Astrocyte of the spinal cord (primary cell): ENCODE results near the gene UXS1.
A peak's percentile ranks its signal among the peaks of the same experiment; 100 is the strongest.

Source experiments
- DNase-seq: peaks from one replicate; pipeline ENCODE4 v3.0.0; 2011; ENCODE audit warnings: low read depth, low spot score
- H3K4me3 ChIP-seq: 2 replicates; pipeline ENCODE4 v1.5.1; 2011; ENCODE audit warnings: low read depth, mild to moderate bottlenecking, low read length, moderate library complexity
- CTCF ChIP-seq: IDR thresholded peaks from 2 replicates; pipeline ENCODE4 v1.5.1; 2012; ENCODE audit warnings: low read depth, mild to moderate bottlenecking, low read length, inconsistent platforms
- in situ Hi-C: cut with HindIII; loops from 2 replicates; pipeline ENCODE4 v1.10.0; 2017; ENCODE audit warnings: low sequenced_read_pairs

UXS1 gene

GRCh38 chr2:106090916-106091618, 103.0 kb downstream of the UXS1 start:
- no peak for TF ChIP-seq CTCF
- DNase-seq = no peak
- no peak overlapping the region for H3K4me3 ChIP-seq
- in situ Hi-C loops = no loop called here

- in situ Hi-C loops = no loop called here
- no peak for DNase-seq
- no peak overlapping the region for H3K4me3 ChIP-seq
- TF ChIP-seq CTCF = no peak
Measured at GRCh38 chr2:106089611-106090010, 104.5 kb downstream of the UXS1 start.

GRCh38 chr2:106085181-106085940, 108.7 kb downstream of the UXS1 start:
- in situ Hi-C loops = no loop called here
- TF ChIP-seq CTCF = peak; percentile 48
- no peak overlapping the region for H3K4me3 ChIP-seq
- DNase-seq = peak; percentile 45

GRCh38 chr2:106080959-106081358, 113.1 kb downstream of the UXS1 start:
- H3K4me3 ChIP-seq = no peak overlapping the region
- DNase-seq = no peak
- TF ChIP-seq CTCF = no peak
- in situ Hi-C loops = no loop called here

- in situ Hi-C loops = no loop called here
- no peak for TF ChIP-seq CTCF
- no peak overlapping the region for H3K4me3 ChIP-seq
- DNase-seq = no peak
Measured at GRCh38 chr2:106078096-106078495, 116.0 kb downstream of the UXS1 start.

- H3K4me3 ChIP-seq = no peak overlapping the region
- DNase-seq = no peak
- in situ Hi-C loops = no loop called here
- TF ChIP-seq CTCF = no peak
Measured at GRCh38 chr2:106076941-106077340, 117.2 kb downstream of the UXS1 start.
